GM19025 (cell line): Measurements from ENCODE around the gene PABPN1L.

Source experiments
- ATAC-seq: cut with Tn5 transposase; IDR thresholded peaks from one replicate; pipeline ENCODE4 v1.9.1; 2021; ENCODE audit warnings: mild to moderate bottlenecking, low read depth, moderate library complexity; ENCODE audit not compliant: unreplicated experiment

PABPN1L gene

GRCh38 chr16:88816736-88817535 lies 49.5 kb downstream of the PABPN1L start:
- ATAC-seq: no peak

- no peak for ATAC-seq
Measured at GRCh38 chr16:88815901-88816589, 50.4 kb downstream of the PABPN1L start.

- no peak for ATAC-seq
Measured at GRCh38 chr16:88815227-88815626, 51.2 kb downstream of the PABPN1L start.

- ATAC-seq: no peak
Measured at GRCh38 chr16:88814144-88814502, 52.3 kb downstream of the PABPN1L start.
